HG03565 (cell line): ENCODE results near the gene ZNF385B.
"Not testable (repeated sequence)": the region's sequence is repeated elsewhere in the genome, so short reads cannot be mapped to it uniquely, and the experiment has no call there.

Source experiments
- ATAC-seq: cut with Tn5 transposase; IDR thresholded peaks from one replicate; pipeline ENCODE4 v1.9.1; 2021; ENCODE audit warnings: mild to moderate bottlenecking, moderate library complexity; ENCODE audit not compliant: unreplicated experiment

ZNF385B gene

GRCh38 chr2:179524809-179525339, 336.5 kb downstream of the ZNF385B start:
- no peak for ATAC-seq

DNA sequence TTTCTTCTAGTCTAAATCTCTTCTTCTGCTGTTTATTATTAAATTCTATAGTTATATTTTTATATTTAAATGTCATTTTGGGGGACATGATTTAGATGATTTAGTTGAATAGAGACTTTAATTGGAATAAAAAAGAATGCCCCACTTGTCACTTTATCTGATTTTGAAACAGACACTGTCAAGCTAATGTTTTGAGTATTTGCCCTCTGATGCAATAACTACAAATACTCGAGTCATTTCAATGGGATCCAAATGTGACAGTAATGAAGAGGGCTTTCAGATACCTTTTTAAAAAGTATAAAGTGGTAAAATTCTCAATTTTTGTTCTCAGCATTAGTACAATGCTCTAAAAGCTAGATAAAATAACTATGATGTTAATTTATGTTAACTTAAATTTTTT, 339.5 kb downstream of the ZNF385B start:
- no peak for ATAC-seq

GRCh38 chr2:179518830-179519229, 342.6 kb downstream of the ZNF385B start:
- no peak for ATAC-seq

DNA sequence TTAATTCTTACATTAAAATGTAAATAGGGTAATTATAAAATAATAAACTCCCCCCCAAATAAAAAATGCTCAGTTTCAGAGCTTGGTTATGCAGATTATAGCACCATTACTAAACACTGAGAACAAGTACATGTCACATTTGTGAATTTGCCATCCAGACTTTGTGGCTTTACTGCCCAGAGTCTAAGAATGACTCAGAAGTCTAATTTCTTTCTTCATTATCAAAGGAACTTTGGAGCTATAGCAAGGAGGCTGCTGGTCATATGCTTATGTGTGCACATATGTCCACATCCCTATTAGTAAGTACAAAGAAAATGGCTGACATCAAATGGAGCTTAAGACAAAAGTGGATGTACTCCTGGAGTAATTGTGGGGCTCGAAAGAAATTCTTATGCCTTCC, 348.2 kb downstream of the ZNF385B start:
- ATAC-seq, result no peak

GRCh38 chr2:179512281-179513035, 349.0 kb downstream of the ZNF385B start:
- no peak for ATAC-seq

- no peak for ATAC-seq
These were observed 350.2 kb downstream of the ZNF385B start for GRCh38 chr2:179511105-179511789.

GRCh38 chr2:179495315-179495714, 366.1 kb downstream of the ZNF385B start:
- no peak for ATAC-seq

- no peak for ATAC-seq
These were observed 372.8 kb downstream of the ZNF385B start for GRCh38 chr2:179488563-179488962.

DNA sequence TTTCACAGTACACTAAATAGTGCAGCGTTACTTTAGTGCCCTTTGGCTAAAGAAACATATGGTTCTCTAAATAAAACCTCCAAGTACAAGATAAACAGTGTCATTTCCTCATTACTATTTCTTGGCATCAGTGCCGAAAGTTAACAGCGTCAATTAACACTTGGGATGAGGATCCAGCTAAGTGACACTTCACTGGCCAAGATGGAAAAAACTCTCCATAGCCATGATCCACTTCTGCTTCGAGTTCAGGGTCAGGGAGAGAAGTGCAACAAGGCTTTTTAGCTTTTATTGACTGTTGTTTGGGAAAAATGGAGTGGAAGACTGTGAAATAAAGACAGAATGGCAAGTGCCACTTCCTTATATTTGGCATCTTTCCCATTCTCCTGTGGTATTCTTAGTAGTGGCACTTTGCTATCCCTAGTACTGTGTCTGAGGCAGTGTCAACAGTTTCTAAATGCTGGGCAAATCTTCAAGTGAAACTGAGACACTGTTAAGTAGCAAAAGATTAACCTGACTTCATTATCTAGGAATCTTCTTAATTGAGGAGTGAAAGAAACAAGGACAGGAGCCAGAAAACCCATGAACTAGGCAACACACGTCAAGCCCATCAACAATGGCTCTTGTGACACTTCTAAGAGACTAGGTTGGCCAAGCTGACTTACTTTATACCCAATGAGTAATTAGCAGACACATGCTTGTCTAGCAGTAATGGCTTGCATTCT, 374.2 kb downstream of the ZNF385B start:
- ATAC-seq, result no peak

DNA sequence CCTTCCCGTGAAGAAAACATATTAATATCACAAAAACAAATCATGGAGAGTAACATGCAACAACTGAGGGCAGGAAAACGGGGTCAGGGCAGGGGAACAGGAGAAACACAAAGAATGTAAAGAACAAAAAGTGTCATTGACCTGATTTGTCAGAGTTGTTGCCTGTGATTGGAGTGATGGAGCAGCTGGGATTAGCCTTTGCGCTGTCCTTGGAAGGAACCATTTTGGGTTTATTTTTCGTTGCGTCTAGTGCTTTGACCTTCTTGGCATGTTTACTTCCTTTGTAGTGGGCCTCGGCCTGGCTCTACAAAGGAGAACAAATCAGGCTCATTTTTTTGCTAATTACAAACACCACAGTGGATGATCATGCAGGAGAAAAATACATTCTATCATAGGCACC, 378.3 kb downstream of the ZNF385B start:
- ATAC-seq, result no peak

GRCh38 chr2:179479947-179480346, 381.5 kb downstream of the ZNF385B start:
- ATAC-seq, result no peak

DNA sequence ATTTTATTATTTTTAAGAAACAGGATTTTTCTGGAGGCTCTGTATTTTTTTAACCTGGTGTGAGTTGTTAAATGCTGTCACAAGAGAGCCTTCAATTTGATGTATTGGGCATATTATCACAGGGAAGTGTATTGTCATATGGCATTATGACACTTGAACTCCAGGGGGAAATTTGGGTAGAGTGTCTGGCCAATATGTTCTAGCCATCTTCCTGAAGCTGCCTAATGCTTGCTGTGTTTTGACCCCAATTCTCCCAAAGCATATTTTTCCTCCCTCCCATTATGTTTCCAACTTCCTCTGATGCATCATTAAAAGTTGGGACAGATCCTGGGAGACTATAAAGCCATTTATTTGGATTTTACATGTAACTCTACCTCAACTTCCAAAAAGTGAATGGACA, 382.6 kb downstream of the ZNF385B start:
- no peak for ATAC-seq

DNA sequence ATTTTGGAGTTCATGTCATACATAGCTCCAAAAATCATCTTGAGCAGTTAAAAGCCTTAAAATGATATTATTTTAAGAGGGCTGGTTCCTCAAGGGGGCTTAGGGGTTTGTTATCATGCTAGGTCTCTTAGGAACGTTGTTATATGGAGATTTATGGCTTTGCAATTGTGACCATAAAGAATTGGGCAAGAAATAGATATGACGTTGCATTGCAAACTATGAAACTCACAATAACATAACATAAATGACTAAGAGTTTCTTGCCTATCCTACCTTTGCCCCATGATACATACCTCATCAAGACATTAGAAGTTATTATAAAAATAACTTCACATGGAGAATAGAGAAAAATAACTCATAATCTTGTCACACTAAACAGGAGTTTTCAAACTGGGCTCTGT, 390.4 kb downstream of the ZNF385B start:
- ATAC-seq, result no peak

- ATAC-seq, result no peak
These were observed 391.3 kb downstream of the ZNF385B start for GRCh38 chr2:179470089-179470488.

GRCh38 chr2:179467960-179468359, 393.5 kb downstream of the ZNF385B start:
- no peak for ATAC-seq

DNA sequence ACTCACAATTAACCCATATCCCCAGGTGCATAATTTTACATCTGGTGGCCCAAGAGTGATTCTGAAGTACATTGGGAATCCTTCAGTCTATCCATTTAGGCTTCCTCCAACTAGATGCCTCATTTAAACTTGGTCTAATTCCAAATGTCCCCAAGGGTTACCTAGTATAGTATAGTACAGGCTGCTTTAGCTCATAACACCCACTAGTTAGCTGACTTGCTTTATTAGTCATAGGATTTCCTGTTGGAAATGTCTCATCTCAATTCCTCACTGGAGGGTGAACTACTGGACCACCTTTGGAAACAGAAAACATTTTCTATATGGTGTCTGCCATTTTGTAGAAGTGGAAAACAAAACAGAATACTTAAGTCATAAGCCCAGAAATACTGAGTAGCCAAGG, 394.3 kb downstream of the ZNF385B start:
- no peak for ATAC-seq

DNA sequence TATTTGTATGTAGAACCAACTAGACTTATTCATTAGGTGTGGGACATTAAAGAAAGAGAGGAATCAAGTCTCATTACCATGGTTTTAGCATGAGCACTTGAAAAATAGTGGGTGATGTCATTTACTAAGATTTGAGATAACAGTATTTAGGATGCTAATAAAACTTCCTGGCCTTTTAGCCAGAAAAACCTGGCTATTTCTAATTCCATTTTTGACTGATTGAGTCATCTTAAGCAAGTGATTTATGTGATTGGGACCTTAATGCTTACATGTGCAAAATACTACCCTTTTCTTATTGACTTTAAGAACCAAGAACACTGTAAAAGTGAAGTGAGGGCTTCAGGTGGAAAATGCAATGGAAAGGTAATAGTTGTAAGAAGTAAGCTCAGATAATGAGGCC, 400.0 kb downstream of the ZNF385B start:
- no peak for ATAC-seq

DNA sequence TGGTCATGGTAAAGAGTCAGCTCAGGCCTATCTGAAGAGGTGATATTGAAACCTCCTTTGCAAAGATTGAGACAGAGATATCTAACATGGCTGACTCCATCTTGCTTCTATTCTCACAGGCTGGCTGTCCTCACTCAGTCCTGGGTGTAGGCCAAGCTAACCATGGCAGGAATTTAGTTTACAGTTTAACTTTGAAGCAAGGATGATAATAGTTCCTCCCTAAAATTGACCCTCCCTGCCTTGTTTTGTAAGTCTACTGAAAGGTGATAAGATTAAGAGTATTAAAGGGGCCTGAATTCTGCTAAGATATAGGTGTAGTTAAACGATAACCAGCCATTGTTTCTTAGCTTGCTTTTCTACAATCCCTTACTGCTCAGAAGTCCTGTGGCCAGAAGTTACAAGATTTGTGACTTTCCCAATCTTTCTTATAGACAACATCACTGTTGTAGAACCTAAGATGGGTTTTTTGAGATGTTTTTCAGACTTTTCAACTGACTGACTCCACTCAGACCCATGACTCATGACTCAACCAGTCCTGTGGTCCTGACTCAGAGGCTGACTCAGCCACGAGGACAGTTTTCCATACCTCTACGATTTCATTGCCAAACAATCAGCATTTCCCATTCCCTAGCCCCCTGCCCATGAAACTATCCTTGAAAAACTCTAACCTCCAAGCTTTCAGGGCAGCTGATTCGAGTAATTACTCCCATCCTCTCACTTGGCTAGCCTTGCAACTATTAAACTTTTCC, 401.1 kb downstream of the ZNF385B start:
- no peak for ATAC-seq

DNA sequence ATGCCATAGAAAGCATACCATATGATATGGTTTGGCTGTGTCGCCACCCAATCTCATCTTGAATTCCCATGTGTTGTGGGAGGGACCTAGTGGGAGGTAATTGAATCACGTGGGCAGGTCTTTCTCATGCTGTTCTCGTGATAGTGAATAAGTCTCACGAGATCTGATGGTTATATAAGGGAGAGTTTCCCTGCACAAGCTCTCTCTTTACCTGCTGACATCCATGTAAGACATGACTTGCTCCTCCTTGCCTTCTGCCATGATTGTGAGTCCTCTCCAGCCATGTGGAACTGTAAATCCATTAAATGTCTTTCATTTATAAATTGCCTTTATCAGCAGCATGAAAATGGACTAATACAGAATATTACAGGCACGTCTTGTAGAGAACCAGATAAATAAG, 403.3 kb downstream of the ZNF385B start:
- not testable (repeated sequence) for ATAC-seq

DNA sequence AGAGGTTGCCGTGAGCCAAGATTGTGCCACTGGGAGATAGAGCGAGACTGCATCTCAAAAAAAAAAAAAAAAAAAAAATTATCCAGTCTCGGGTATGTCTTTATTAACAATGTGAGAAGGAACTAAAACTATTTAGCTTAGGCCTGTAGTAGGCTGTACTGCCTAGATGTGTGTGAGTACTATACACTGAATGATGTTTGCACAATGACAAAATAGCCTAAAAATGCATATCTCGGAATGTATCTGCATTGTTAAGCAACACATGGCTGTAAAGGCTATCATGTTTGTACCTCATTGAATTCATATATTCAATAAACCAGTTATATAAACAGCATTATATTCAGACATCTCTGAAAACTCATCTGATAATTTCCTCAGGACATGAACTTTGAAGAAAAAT, 405.6 kb downstream of the ZNF385B start:
- ATAC-seq, result no peak

DNA sequence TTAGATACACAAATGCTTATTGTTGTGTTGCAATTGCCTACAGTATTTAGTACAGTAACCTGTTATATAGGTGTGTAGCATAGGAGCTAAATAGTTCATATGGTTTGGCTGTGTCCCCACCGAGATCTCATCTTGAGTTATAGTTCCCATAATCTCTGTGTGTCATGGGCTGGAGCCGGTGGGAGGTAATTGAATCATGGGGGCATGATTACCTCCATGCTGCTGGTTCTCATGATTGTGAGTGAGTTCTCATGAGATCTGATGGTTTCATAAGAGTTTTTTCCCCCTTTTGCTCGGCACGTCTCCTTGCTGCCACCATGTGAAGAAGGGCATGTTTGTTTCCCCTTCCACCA, 406.3 kb downstream of the ZNF385B start:
- no peak for ATAC-seq
